Body of pancreas (tissue), 4 donors: ENCODE data around the gene IL17B.

Experiments
- POLR2A ChIP-seq, 3 donors: fragments of 450-650 bp; IDR thresholded peaks; one replicate each; pipeline ENCODE4 v1.6.1; 2016; ENCODE audit warnings: antibody characterized with exemption in 3 of 3, mild to moderate bottlenecking in 2 of 3
- TF ChIP-seq, protein P1 (sequence below), 7 experiments: fragments of 450-650 bp in 4 of 7; fragments of 200-600 bp in 3 of 7; sonication (generic) in 3 of 7; IDR thresholded peaks; one replicate each; pipeline ENCODE4 v1.5.1; 2016 to 2019; ENCODE audit warnings: antibody characterized with exemption in 7 of 7

DNA sequence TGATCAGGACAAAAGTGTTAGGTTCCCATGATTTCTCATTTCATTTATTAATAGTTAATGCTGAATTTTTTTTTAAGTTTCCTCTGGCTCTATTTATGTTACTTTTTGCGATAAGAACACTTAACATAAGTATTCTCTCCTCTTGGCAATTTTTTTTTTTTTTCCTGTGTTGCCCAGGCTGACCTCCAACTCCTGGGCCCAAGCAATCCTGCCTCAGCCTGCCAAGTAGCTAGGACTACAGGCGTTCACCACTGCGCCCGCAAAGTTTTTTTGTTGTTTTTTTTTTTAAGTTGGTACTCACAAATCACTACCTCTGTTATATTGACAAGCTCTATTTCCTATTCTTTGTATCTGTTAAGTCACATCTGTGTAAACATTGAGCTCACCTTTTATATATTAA is 26.9 kb downstream of the IL17B start:
- TF ChIP-seq, protein P1, sequence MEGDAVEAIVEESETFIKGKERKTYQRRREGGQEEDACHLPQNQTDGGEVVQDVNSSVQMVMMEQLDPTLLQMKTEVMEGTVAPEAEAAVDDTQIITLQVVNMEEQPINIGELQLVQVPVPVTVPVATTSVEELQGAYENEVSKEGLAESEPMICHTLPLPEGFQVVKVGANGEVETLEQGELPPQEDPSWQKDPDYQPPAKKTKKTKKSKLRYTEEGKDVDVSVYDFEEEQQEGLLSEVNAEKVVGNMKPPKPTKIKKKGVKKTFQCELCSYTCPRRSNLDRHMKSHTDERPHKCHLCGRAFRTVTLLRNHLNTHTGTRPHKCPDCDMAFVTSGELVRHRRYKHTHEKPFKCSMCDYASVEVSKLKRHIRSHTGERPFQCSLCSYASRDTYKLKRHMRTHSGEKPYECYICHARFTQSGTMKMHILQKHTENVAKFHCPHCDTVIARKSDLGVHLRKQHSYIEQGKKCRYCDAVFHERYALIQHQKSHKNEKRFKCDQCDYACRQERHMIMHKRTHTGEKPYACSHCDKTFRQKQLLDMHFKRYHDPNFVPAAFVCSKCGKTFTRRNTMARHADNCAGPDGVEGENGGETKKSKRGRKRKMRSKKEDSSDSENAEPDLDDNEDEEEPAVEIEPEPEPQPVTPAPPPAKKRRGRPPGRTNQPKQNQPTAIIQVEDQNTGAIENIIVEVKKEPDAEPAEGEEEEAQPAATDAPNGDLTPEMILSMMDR (IDR thresholded peaks at IDR 0.05): no peak
- no peak for TF ChIP-seq POLR2A (IDR thresholded peaks at IDR 0.05)
